HG03097 (cell line): ENCODE results near the gene RBPJL.

Experiments used
- ATAC-seq: cut with Tn5 transposase; IDR thresholded peaks from one replicate; pipeline ENCODE4 v1.9.1; 2021; ENCODE audit not compliant: unreplicated experiment, low FRiP score

RBPJL gene

GRCh38 chr20:45316150-45317080 lies 9.8 kb downstream of the RBPJL start:
- ATAC-seq: no peak

GRCh38 chr20:45317826-45318225 lies 11.2 kb downstream of the RBPJL start:
- ATAC-seq: no peak

- ATAC-seq: no peak
Measured at GRCh38 chr20:45318386-45318939, 11.8 kb downstream of the RBPJL start.

- no peak for ATAC-seq
Measured at GRCh38 chr20:45318948-45319347, 12.3 kb downstream of the RBPJL start.

GRCh38 chr20:45320948-45321595 lies 14.4 kb downstream of the RBPJL start:
- ATAC-seq: no peak

GRCh38 chr20:45322952-45323383 lies 16.3 kb downstream of the RBPJL start:
- no peak for ATAC-seq

- ATAC-seq: no peak
Measured at GRCh38 chr20:45323731-45324130, 17.1 kb downstream of the RBPJL start.

- no peak for ATAC-seq
Measured at GRCh38 chr20:45325371-45325770, 18.7 kb downstream of the RBPJL start.

GRCh38 chr20:45328451-45328850 lies 21.8 kb downstream of the RBPJL start:
- no peak for ATAC-seq

- ATAC-seq: no peak
Measured at GRCh38 chr20:45329497-45330319, 23.1 kb downstream of the RBPJL start.

- no peak for ATAC-seq
Measured at GRCh38 chr20:45330476-45330875, 23.8 kb downstream of the RBPJL start.

- no peak for ATAC-seq
Measured at GRCh38 chr20:45336530-45337366, 30.1 kb downstream of the RBPJL start.

- no peak for ATAC-seq
Measured at GRCh38 chr20:45337367-45338120, 30.9 kb downstream of the RBPJL start.

GRCh38 chr20:45338121-45339030 lies 31.7 kb downstream of the RBPJL start:
- ATAC-seq: no peak

GRCh38 chr20:45339084-45339483 lies 32.4 kb downstream of the RBPJL start:
- ATAC-seq: no peak

GRCh38 chr20:45339799-45340198 lies 33.2 kb downstream of the RBPJL start:
- no peak for ATAC-seq

GRCh38 chr20:45340236-45340847 lies 33.7 kb downstream of the RBPJL start:
- ATAC-seq: no peak

- no peak for ATAC-seq
Measured at GRCh38 chr20:45340951-45341350, 34.3 kb downstream of the RBPJL start.
